ENCODE data around the gene TLK2. TPM values are rescaled to one million over a fixed set of nuclear protein-coding genes. Genes with fewer than 3 reads are reported as not detected.
A peak's percentile ranks its signal among the peaks of the same experiment; 100 is the strongest.
"Not testable (repeated sequence)": the region's sequence is repeated elsewhere in the genome, so short reads cannot be mapped to it uniquely, and the experiment has no call there.

Gene TLK2
- polyA plus RNA-seq, 1 donor (not counting 4 experiments of a cell fraction or from before 2014, with no cell fraction given), result 33.4 TPM

- H3K9me1 ChIP-seq (ENCODE audit: control insufficient read depth, extremely low read depth, insufficient read depth, low read length); H2AFZ ChIP-seq (ENCODE audit: control insufficient read depth, low read length); dilution Hi-C loops (cut with MboI; ENCODE audit: extremely low pct_ligation_motif_present, low sequenced_read_pairs); H3K4me1 ChIP-seq (ENCODE audit: control insufficient read depth, extremely low read depth, insufficient read depth, low read length); H3K9me3 ChIP-seq (ENCODE audit: control insufficient read depth, low read depth, low read length); H3K4me3 ChIP-seq (ENCODE audit: control insufficient read depth in 2 of 3, extremely low read depth in 1 of 3, insufficient read depth in 2 of 3, low read depth in 1 of 3, low read length in 3 of 3); H4K20me1 ChIP-seq (ENCODE audit: control insufficient read depth, extremely low read depth, insufficient read depth, low read length); H3K9ac ChIP-seq (ENCODE audit: control insufficient read depth, extremely low read depth, insufficient read depth, low read length); DNase-seq (ENCODE audit: low read depth, low spot score); H3K36me3 ChIP-seq (ENCODE audit: control insufficient read depth in 2 of 2, extremely low read depth in 1 of 2, insufficient read depth in 2 of 2, low read length in 2 of 2); H3K4me2 ChIP-seq (ENCODE audit: control insufficient read depth, extremely low read depth, insufficient read depth, low read depth, low read length); H3K27ac ChIP-seq (ENCODE audit: control insufficient read depth, insufficient read depth, low read length); H3K27me3 ChIP-seq (ENCODE audit: control insufficient read depth, extremely low read depth, insufficient read depth, low read length): not testable (repeated sequence)
- FAIRE-seq, result peak; percentile 9
- peaks cover 68% of the 10 kb centered on the region for H3K79me2 ChIP-seq (ENCODE audit: control insufficient read depth, insufficient read depth, low read length)
Observed at GRCh38 chr17:62510247-62510819, 31.7 kb downstream of the TLK2 start.

- H3K4me3 ChIP-seq (ENCODE audit: control insufficient read depth in 2 of 3, extremely low read depth in 1 of 3, insufficient read depth in 2 of 3, low read depth in 1 of 3, low read length in 3 of 3); H4K20me1 ChIP-seq (ENCODE audit: control insufficient read depth, extremely low read depth, insufficient read depth, low read length); H3K9me3 ChIP-seq (ENCODE audit: control insufficient read depth, low read depth, low read length); H3K27ac ChIP-seq (ENCODE audit: control insufficient read depth, insufficient read depth, low read length); H3K36me3 ChIP-seq (ENCODE audit: control insufficient read depth in 2 of 2, extremely low read depth in 1 of 2, insufficient read depth in 2 of 2, low read length in 2 of 2); H3K9me1 ChIP-seq (ENCODE audit: control insufficient read depth, extremely low read depth, insufficient read depth, low read length); H3K27me3 ChIP-seq (ENCODE audit: control insufficient read depth, extremely low read depth, insufficient read depth, low read length); H3K4me1 ChIP-seq (ENCODE audit: control insufficient read depth, extremely low read depth, insufficient read depth, low read length); FAIRE-seq; H3K9ac ChIP-seq (ENCODE audit: control insufficient read depth, extremely low read depth, insufficient read depth, low read length); H3K4me2 ChIP-seq (ENCODE audit: control insufficient read depth, extremely low read depth, insufficient read depth, low read depth, low read length); H2AFZ ChIP-seq (ENCODE audit: control insufficient read depth, low read length); dilution Hi-C loops (cut with MboI; ENCODE audit: extremely low pct_ligation_motif_present, low sequenced_read_pairs); DNase-seq (ENCODE audit: low read depth, low spot score): not testable (repeated sequence)
- peaks cover 67% of the 10 kb centered on the region for H3K79me2 ChIP-seq (ENCODE audit: control insufficient read depth, insufficient read depth, low read length)
Observed at GRCh38 chr17:62511014-62511413, 32.4 kb downstream of the TLK2 start.

- dilution Hi-C loops (cut with MboI; ENCODE audit: extremely low pct_ligation_motif_present, low sequenced_read_pairs); DNase-seq (ENCODE audit: low read depth, low spot score); H3K9me1 ChIP-seq (ENCODE audit: control insufficient read depth, extremely low read depth, insufficient read depth, low read length); H3K4me3 ChIP-seq (ENCODE audit: control insufficient read depth in 2 of 3, extremely low read depth in 1 of 3, insufficient read depth in 2 of 3, low read depth in 1 of 3, low read length in 3 of 3); H3K4me1 ChIP-seq (ENCODE audit: control insufficient read depth, extremely low read depth, insufficient read depth, low read length); H4K20me1 ChIP-seq (ENCODE audit: control insufficient read depth, extremely low read depth, insufficient read depth, low read length); H3K27ac ChIP-seq (ENCODE audit: control insufficient read depth, insufficient read depth, low read length); H3K36me3 ChIP-seq (ENCODE audit: control insufficient read depth in 2 of 2, extremely low read depth in 1 of 2, insufficient read depth in 2 of 2, low read length in 2 of 2); H3K4me2 ChIP-seq (ENCODE audit: control insufficient read depth, extremely low read depth, insufficient read depth, low read depth, low read length); H2AFZ ChIP-seq (ENCODE audit: control insufficient read depth, low read length); H3K9me3 ChIP-seq (ENCODE audit: control insufficient read depth, low read depth, low read length); H3K27me3 ChIP-seq (ENCODE audit: control insufficient read depth, extremely low read depth, insufficient read depth, low read length); H3K9ac ChIP-seq (ENCODE audit: control insufficient read depth, extremely low read depth, insufficient read depth, low read length); FAIRE-seq: not testable (repeated sequence)
- peaks cover 68% of the 10 kb centered on the region for H3K79me2 ChIP-seq (ENCODE audit: control insufficient read depth, insufficient read depth, low read length)
Observed at GRCh38 chr17:62516376-62516775, 37.8 kb downstream of the TLK2 start.

- H3K9me1 ChIP-seq (ENCODE audit: control insufficient read depth, extremely low read depth, insufficient read depth, low read length); H3K36me3 ChIP-seq (ENCODE audit: control insufficient read depth in 2 of 2, extremely low read depth in 1 of 2, insufficient read depth in 2 of 2, low read length in 2 of 2); H3K4me2 ChIP-seq (ENCODE audit: control insufficient read depth, extremely low read depth, insufficient read depth, low read depth, low read length); H3K9ac ChIP-seq (ENCODE audit: control insufficient read depth, extremely low read depth, insufficient read depth, low read length); H2AFZ ChIP-seq (ENCODE audit: control insufficient read depth, low read length); H3K27ac ChIP-seq (ENCODE audit: control insufficient read depth, insufficient read depth, low read length); H3K4me1 ChIP-seq (ENCODE audit: control insufficient read depth, extremely low read depth, insufficient read depth, low read length); H3K27me3 ChIP-seq (ENCODE audit: control insufficient read depth, extremely low read depth, insufficient read depth, low read length); H4K20me1 ChIP-seq (ENCODE audit: control insufficient read depth, extremely low read depth, insufficient read depth, low read length); dilution Hi-C loops (cut with MboI; ENCODE audit: extremely low pct_ligation_motif_present, low sequenced_read_pairs); H3K4me3 ChIP-seq (ENCODE audit: control insufficient read depth in 2 of 3, extremely low read depth in 1 of 3, insufficient read depth in 2 of 3, low read depth in 1 of 3, low read length in 3 of 3); H3K9me3 ChIP-seq (ENCODE audit: control insufficient read depth, low read depth, low read length); DNase-seq (ENCODE audit: low read depth, low spot score); FAIRE-seq: not testable (repeated sequence)
- peaks cover 30% of the 10 kb centered on the region for H3K79me2 ChIP-seq (ENCODE audit: control insufficient read depth, insufficient read depth, low read length)
Observed at GRCh38 chr17:62521295-62521694, 42.7 kb downstream of the TLK2 start.

- H3K27ac ChIP-seq (ENCODE audit: control insufficient read depth, insufficient read depth, low read length); H3K9me3 ChIP-seq (ENCODE audit: control insufficient read depth, low read depth, low read length); H3K9ac ChIP-seq (ENCODE audit: control insufficient read depth, extremely low read depth, insufficient read depth, low read length); H3K4me3 ChIP-seq (ENCODE audit: control insufficient read depth in 2 of 3, extremely low read depth in 1 of 3, insufficient read depth in 2 of 3, low read depth in 1 of 3, low read length in 3 of 3); H4K20me1 ChIP-seq (ENCODE audit: control insufficient read depth, extremely low read depth, insufficient read depth, low read length); H3K4me2 ChIP-seq (ENCODE audit: control insufficient read depth, extremely low read depth, insufficient read depth, low read depth, low read length); DNase-seq (ENCODE audit: low read depth, low spot score); H2AFZ ChIP-seq (ENCODE audit: control insufficient read depth, low read length); H3K9me1 ChIP-seq (ENCODE audit: control insufficient read depth, extremely low read depth, insufficient read depth, low read length); H3K27me3 ChIP-seq (ENCODE audit: control insufficient read depth, extremely low read depth, insufficient read depth, low read length); FAIRE-seq; H3K36me3 ChIP-seq (ENCODE audit: control insufficient read depth in 2 of 2, extremely low read depth in 1 of 2, insufficient read depth in 2 of 2, low read length in 2 of 2); dilution Hi-C loops (cut with MboI; ENCODE audit: extremely low pct_ligation_motif_present, low sequenced_read_pairs); H3K4me1 ChIP-seq (ENCODE audit: control insufficient read depth, extremely low read depth, insufficient read depth, low read length): not testable (repeated sequence)
- H3K79me2 ChIP-seq (ENCODE audit: control insufficient read depth, insufficient read depth, low read length), result peaks cover 11% of the 10 kb centered on the region
Observed at GRCh38 chr17:62524077-62524476, 45.5 kb downstream of the TLK2 start.

Measured in keratinocyte (primary cell).